Measurements from ENCODE around the gene RPP25L.

GRCh38 chr9:34563262-34563661 is 48.6 kb downstream of the RPP25L start:
- TF ChIP-seq CTCF (conservative IDR thresholded peaks at IDR 0.05; ENCODE audit: low read depth in 2 of 2) (no peak), REST (IDR thresholded peaks at IDR 0.05; ENCODE audit: unreplicated experiment) (no peak), ZNF331 (CRISPR knock-in tag; IDR thresholded peaks at IDR 0.05; ENCODE audit: low read depth) (no peak), EZH2 (IDR thresholded peaks at IDR 0.05; ENCODE audit: low read depth, unreplicated experiment) (no peak), POLR2AphosphoS5 (IDR thresholded peaks at IDR 0.05; ENCODE audit: low read depth) (no peak)
